ENCODE measurements around the gene PNPLA3.

Gene PNPLA3

GRCh38 chr22:43880541-43880991 is 43.0 kb upstream of the PNPLA3 start:
- TF ChIP-seq, protein P1, sequence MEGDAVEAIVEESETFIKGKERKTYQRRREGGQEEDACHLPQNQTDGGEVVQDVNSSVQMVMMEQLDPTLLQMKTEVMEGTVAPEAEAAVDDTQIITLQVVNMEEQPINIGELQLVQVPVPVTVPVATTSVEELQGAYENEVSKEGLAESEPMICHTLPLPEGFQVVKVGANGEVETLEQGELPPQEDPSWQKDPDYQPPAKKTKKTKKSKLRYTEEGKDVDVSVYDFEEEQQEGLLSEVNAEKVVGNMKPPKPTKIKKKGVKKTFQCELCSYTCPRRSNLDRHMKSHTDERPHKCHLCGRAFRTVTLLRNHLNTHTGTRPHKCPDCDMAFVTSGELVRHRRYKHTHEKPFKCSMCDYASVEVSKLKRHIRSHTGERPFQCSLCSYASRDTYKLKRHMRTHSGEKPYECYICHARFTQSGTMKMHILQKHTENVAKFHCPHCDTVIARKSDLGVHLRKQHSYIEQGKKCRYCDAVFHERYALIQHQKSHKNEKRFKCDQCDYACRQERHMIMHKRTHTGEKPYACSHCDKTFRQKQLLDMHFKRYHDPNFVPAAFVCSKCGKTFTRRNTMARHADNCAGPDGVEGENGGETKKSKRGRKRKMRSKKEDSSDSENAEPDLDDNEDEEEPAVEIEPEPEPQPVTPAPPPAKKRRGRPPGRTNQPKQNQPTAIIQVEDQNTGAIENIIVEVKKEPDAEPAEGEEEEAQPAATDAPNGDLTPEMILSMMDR (IDR thresholded peaks at IDR 0.05; ENCODE audit: control insufficient read depth, insufficient read depth, low read depth, low read length, missing control alignments): no peak
- H3K4me3 ChIP-seq (ENCODE audit: control insufficient read depth, low read depth, low read length): no peak overlapping the region
- DNase-seq (ENCODE audit: low read depth): no peak

DNA sequence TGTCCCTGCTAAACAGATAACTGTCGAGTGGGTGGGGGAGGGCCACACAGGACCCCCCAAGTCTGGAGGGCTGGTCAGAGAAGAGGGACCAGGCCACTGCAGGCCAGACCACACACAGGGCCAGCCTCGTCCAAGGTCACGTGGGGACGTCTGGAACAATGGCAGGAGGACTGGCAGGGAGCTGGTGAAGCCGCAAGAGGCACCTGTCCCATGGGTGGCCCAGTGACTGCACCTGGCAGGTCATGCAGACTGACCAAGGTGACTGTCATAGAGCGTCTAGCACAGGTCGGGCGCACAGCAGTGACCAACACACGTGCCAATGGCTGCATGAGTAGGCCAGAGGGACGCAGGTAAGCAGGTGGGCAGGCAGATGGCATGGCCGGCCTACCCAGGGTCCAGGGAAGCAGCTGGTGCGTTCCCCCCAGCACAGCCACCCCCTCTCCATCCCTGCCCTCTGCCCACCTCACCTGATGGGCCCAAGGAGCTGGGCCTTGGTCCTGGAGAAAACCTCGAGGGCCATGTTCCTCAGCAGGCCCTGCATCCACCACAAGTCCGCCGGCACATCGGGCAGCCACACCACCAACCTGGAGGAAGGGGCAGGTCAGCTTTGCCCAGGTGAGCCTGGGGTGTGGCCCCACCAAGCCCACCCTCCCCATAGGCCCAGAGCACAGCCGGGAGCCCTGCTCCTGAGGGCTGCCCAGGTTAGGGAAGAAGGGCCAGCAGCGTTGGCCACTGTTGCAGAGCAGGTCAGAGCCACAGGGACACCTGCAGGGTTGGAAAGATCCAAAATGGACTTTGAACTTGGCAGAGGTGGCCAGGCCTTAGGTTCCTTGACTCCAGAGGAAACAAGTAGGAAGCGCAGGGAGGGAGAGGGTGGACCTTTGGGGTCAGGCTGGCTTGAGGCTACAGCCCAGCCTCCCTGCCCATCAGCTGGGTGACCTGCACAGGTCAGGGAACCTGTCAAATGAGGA is 42.2 kb upstream of the PNPLA3 start:
- TF ChIP-seq, protein P1 (IDR thresholded peaks at IDR 0.05; ENCODE audit: control insufficient read depth, insufficient read depth, low read depth, low read length, missing control alignments): no peak
- no peak overlapping the region for H3K4me3 ChIP-seq (ENCODE audit: control insufficient read depth, low read depth, low read length)
- no peak for DNase-seq (ENCODE audit: low read depth)

- TF ChIP-seq, protein P1 (IDR thresholded peaks at IDR 0.05; ENCODE audit: control insufficient read depth, insufficient read depth, low read depth, low read length, missing control alignments): no peak
- H3K4me3 ChIP-seq (ENCODE audit: control insufficient read depth, low read depth, low read length): no peak overlapping the region
- no peak for DNase-seq (ENCODE audit: low read depth)
Observed at GRCh38 chr22:43882122-43882767, 41.4 kb upstream of the PNPLA3 start.

GRCh38 chr22:43883012-43883661 is 40.5 kb upstream of the PNPLA3 start:
- TF ChIP-seq, protein P1 (IDR thresholded peaks at IDR 0.05; ENCODE audit: control insufficient read depth, insufficient read depth, low read depth, low read length, missing control alignments): peak; percentile 55
- no peak overlapping the region for H3K4me3 ChIP-seq (ENCODE audit: control insufficient read depth, low read depth, low read length)
- no peak for DNase-seq (ENCODE audit: low read depth)

DNA sequence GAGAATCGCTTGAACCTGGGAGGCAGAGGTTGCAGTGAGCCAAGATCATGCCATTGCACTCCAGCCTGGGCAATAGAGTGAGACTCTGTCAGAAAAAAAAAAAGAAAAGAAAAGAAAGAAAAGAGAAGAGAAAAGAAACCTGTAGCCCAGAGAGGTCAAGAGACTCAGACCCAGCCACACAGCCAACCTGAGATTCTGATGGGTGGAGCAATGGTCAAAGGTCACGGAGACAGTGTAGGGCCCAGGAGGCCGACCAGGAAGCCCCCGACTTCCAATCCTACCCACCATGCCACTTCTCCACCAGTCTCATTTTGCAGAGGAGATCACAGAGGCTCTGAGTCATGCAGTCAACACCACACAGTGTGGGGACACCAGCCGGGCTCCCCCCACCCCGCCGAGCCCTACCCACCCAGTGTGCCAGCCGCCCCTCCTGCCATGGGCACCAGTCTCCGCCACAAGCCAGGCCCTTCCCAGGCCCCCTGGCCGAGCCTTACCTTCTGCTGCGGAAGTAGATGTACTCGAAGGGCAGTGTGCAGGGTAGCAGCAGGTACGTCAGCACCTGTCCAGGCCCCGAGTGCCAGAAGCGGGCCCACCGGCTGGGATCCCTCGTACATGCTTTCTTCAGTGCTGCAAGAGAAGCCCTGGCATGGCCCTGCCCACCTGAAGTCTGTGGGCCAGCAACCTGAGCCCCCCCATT is 39.7 kb upstream of the PNPLA3 start:
- H3K4me3 ChIP-seq (ENCODE audit: control insufficient read depth, low read depth, low read length): no peak overlapping the region
- no peak for DNase-seq (ENCODE audit: low read depth)
- TF ChIP-seq, protein P1 (IDR thresholded peaks at IDR 0.05; ENCODE audit: control insufficient read depth, insufficient read depth, low read depth, low read length, missing control alignments): no peak

Measured in AG09309 (cell line).